ENCODE measurements around the gene HBEGF.

- TF ChIP-seq, protein P1, sequence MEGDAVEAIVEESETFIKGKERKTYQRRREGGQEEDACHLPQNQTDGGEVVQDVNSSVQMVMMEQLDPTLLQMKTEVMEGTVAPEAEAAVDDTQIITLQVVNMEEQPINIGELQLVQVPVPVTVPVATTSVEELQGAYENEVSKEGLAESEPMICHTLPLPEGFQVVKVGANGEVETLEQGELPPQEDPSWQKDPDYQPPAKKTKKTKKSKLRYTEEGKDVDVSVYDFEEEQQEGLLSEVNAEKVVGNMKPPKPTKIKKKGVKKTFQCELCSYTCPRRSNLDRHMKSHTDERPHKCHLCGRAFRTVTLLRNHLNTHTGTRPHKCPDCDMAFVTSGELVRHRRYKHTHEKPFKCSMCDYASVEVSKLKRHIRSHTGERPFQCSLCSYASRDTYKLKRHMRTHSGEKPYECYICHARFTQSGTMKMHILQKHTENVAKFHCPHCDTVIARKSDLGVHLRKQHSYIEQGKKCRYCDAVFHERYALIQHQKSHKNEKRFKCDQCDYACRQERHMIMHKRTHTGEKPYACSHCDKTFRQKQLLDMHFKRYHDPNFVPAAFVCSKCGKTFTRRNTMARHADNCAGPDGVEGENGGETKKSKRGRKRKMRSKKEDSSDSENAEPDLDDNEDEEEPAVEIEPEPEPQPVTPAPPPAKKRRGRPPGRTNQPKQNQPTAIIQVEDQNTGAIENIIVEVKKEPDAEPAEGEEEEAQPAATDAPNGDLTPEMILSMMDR (IDR thresholded peaks at IDR 0.05; ENCODE audit: low read depth, low read length): no peak
- no peak for TF ChIP-seq EZH2phosphoT487 (IDR thresholded peaks at IDR 0.05; ENCODE audit: low read depth)
These were observed 26.6 kb downstream of the HBEGF start for GRCh38 chr5:140319833-140320232.

Data from OCI-LY3 (cell line).